NCI-H510A treated with DMSO at 0.1 percent for 48 hours (cell line): ENCODE results near the gene TERF2IP.

Experiments
- DNase-seq: peaks from one replicate; lab custom pipeline; 2025; lab: John Stamatoyannopoulos, UW

Gene TERF2IP

GRCh38 chr16:75647492-75648264, at the start of gene TERF2IP, which contains the start of gene KARS1:
Gene TERF2IP (plus strand): TSS chr16:75647773. CDS start chr16:75647883, 110 bp downstream.
Gene KARS1 (minus strand): TSS chr16:75647665. CDS start chr16:75647639, 26 bp downstream.
- DNase-seq, result peak; percentile 82

- no peak for DNase-seq
Measured at GRCh38 chr16:75599452-75600277, 47.9 kb upstream of the TERF2IP start.

DNA sequence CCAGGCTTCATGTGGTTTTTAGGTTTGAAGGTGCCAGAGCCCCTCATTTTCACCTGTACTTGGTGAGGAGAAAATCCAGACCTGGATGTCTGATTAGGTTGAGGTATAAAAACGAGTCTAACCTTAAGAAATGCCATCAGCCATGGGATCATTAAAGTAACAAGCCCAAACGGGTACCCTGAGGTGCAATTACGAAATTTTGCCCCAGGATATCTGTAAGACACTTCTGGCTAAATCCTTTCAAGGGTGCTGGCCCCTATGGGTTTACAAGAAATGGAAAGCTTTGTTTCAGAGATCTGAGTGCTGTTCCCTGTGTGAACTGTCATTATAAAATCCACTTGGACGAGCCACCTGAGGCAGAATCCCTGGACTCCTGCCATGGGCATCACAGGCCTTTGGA, 44.3 kb upstream of the TERF2IP start:
- no peak for DNase-seq

- DNase-seq, result no peak
Measured at GRCh38 chr16:75606507-75606906, 41.1 kb upstream of the TERF2IP start.

- DNase-seq, result no peak
Measured at GRCh38 chr16:75614066-75614897, 33.3 kb upstream of the TERF2IP start.

DNA sequence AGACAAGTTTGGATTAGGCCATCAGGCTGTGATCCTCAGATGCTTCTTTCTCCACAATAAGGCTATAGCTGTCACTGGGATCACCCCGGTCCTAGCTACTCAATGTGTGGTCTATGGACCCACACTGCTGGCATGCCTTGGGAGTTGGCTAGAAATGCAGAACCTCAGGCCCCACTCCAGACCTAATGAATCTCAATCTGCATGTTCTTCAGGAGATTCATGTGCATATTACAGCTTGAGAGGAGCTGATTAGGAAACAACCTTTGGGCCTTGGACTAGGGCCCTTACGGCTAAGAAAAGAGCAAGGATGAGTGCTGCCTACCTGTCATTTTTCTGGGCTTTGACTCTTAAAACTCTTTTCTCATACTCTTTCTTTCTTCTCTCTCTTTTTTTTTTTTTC, 32.0 kb upstream of the TERF2IP start:
- no peak for DNase-seq

- DNase-seq, result no peak
Measured at GRCh38 chr16:75616521-75617010, 31.0 kb upstream of the TERF2IP start.

- no peak for DNase-seq
Measured at GRCh38 chr16:75617121-75617520, 30.5 kb upstream of the TERF2IP start.

GRCh38 chr16:75618780-75619179, 28.8 kb upstream of the TERF2IP start:
- no peak for DNase-seq

GRCh38 chr16:75620326-75621169, 27.0 kb upstream of the TERF2IP start:
- DNase-seq, result no peak

- DNase-seq, result no peak
Measured at GRCh38 chr16:75621170-75621477, 26.4 kb upstream of the TERF2IP start.

DNA sequence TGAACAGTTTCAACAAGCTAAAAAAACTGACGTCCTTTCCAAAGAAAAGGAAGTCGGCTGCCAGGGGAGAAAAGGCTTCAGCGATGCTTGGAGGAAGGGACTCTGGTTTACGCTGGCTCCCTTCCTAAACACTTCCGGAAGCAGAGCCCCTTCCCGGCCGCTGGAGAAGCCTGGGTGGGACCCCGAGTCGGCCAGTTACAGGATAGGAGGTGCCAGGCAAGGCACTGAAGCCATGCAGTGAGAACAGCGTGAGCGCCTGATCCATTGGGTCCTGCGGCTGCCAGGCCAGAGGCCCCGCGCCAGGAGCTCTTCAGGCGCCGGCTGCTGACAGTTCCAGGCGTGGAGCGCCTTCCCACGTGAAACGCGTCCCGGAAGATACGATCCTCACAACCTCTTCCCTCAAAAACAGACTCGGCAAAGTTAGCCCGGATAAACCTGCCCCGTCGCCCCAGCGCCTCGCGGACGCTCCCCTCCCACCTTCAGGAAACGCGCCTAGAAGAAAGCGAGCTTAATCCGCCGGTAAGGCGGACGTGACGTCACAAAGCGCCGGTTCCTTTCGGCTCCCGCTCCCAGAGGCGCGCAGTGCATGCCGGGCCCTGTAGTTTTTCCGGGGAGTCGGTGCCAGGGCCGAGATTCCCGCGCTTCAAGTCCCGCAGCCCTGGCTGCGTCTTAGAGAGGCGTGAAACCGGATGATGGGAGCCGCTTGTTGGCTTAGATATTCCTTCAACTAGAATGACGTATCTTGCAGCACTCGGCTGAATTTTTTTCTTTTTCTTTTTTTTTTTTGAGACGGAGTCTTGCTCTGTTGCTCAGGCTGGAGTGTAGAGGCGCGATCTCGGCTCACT, 24.6 kb upstream of the TERF2IP start, which contains the start of gene ADAT1:
TSS of gene ADAT1 (minus strand) at position 521 of the 845 bp plus-strand sequence. CDS start 2,482 bp downstream, outside the sequence.
- DNase-seq, result peak; percentile 84

DNA sequence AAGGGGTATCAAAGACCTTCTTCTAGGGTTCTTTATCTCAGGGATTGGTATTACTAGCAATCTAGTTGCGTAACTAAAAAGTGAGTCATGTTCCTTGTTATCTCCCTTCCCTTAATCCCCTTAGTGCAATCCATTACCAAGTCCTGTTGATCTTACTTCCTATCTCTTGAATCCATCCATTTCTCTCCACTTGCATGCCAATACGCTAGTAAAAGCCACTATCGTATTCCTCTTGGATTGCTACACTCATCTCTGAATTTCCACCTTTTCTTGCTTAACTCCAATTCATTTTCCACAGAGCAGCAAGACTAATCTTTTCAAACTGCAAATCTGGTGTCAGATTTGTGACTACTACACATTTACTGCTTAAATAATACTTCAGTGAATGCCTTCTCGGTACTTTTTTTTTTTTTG, 22.6 kb upstream of the TERF2IP start:
- DNase-seq, result no peak

GRCh38 chr16:75626806-75627205, 20.8 kb upstream of the TERF2IP start:
- no peak for DNase-seq

GRCh38 chr16:75627851-75628250, 19.7 kb upstream of the TERF2IP start:
- no peak for DNase-seq

- DNase-seq, result no peak
Measured at GRCh38 chr16:75628351-75628750, 19.2 kb upstream of the TERF2IP start.

- DNase-seq, result no peak
Measured at GRCh38 chr16:75629132-75629531, 18.4 kb upstream of the TERF2IP start.

DNA sequence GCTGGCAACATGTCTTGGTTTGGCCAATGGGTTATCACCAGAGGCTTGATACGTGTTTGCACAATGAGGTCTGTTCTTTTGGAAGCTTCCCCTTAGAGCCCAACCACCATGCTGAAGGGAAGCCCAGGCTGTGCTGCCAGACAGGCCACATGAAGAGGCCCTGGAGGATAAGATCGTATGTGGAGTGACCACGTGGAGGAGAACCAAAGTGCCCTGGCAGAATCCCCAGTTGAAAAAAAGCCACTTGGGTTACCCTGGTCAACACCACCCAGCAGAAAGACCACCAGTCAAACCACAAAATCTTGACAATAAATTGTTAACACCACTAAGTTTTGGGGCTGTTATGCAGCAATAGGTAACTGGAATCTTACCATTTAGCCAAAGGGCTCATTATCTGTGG, 17.5 kb upstream of the TERF2IP start:
- DNase-seq, result no peak

- DNase-seq, result peak; percentile 76
Measured at GRCh38 chr16:75632857-75633256, 14.7 kb upstream of the TERF2IP start.

- no peak for DNase-seq
Measured at GRCh38 chr16:75635036-75635435, 12.5 kb upstream of the TERF2IP start.
